T-helper 1 cell treated with Interleukin-12 subunit alpha and Interleukin-12 subunit beta and Interleukin-4 antibody, amounts not matched to agents 30 μg/mL and 1 μg/mL, for 36 hours (primary cell): Measurements from ENCODE around the gene VAT1L.

Experiments
- H3K27ac Mint-ChIP-seq: one replicate; pipeline ENCODE4 v1.8.0; 2021; ENCODE audit warnings: mild to moderate bottlenecking, mixed read lengths
- H3K27me3 Mint-ChIP-seq: one replicate; pipeline ENCODE4 v1.8.0; 2021; ENCODE audit warnings: low read depth, mixed read lengths
- H3K36me3 Mint-ChIP-seq: one replicate; pipeline ENCODE4 v1.8.0; 2021; ENCODE audit warnings: low read depth, mixed read lengths
- H3K4me1 Mint-ChIP-seq: one replicate; pipeline ENCODE4 v1.8.0; 2021; ENCODE audit warnings: low read depth, mixed read lengths
- H3K4me3 Mint-ChIP-seq: one replicate; pipeline ENCODE4 v1.8.0; 2021; ENCODE audit warnings: mild to moderate bottlenecking, moderate library complexity, mixed read lengths
- H3K9me3 Mint-ChIP-seq: one replicate; pipeline ENCODE4 v1.8.0; 2021; ENCODE audit warnings: mixed read lengths

VAT1L gene

GRCh38 chr16:77763994-77764393 lies 24.4 kb upstream of the VAT1L start:
- no peaks in the 10 kb centered on the region for H3K4me1 Mint-ChIP-seq
- H3K4me3 Mint-ChIP-seq, result no peak overlapping the region
- H3K36me3 Mint-ChIP-seq, result no peaks in the 10 kb centered on the region
- peaks cover 6% of the 10 kb centered on the region for H3K27me3 Mint-ChIP-seq
- H3K27ac Mint-ChIP-seq, result no peak overlapping the region
- H3K9me3 Mint-ChIP-seq, result no peaks in the 10 kb centered on the region

GRCh38 chr16:77767211-77767610 lies 21.2 kb upstream of the VAT1L start:
- Mint-ChIP-seq H3K27me3 (peaks cover 6% of the 10 kb centered on the region), H3K27ac (no peak overlapping the region), H3K36me3 (no peaks in the 10 kb centered on the region), H3K4me3 (no peak overlapping the region), H3K9me3 (no peaks in the 10 kb centered on the region), H3K4me1 (no peaks in the 10 kb centered on the region)

GRCh38 chr16:77767826-77768225 lies 20.5 kb upstream of the VAT1L start:
- no peaks in the 10 kb centered on the region for H3K36me3 Mint-ChIP-seq
- H3K4me3 Mint-ChIP-seq, result no peak overlapping the region
- H3K27me3 Mint-ChIP-seq, result peaks cover 6% of the 10 kb centered on the region
- H3K27ac Mint-ChIP-seq, result no peak overlapping the region
- no peaks in the 10 kb centered on the region for H3K4me1 Mint-ChIP-seq
- H3K9me3 Mint-ChIP-seq, result no peaks in the 10 kb centered on the region

GRCh38 chr16:77775911-77776909 lies 12.2 kb upstream of the VAT1L start:
- H3K4me1 Mint-ChIP-seq, result no peaks in the 10 kb centered on the region

GRCh38 chr16:77777745-77778144 lies 10.6 kb upstream of the VAT1L start:
- Mint-ChIP-seq H3K9me3 (no peaks in the 10 kb centered on the region), H3K4me3 (no peak overlapping the region), H3K4me1 (no peaks in the 10 kb centered on the region), H3K27ac (no peak overlapping the region), H3K27me3 (no peaks in the 10 kb centered on the region), H3K36me3 (no peaks in the 10 kb centered on the region)

More at GRCh38 chr16:77775911-77776909, 12.2 kb upstream of the VAT1L start:
- Mint-ChIP-seq H3K9me3 (no peaks in the 10 kb centered on the region), H3K4me3 (no peak overlapping the region), H3K27me3 (no peaks in the 10 kb centered on the region), H3K27ac (no peak overlapping the region), H3K36me3 (no peaks in the 10 kb centered on the region)

- no peak overlapping the region for H3K27ac Mint-ChIP-seq
- no peaks in the 10 kb centered on the region for H3K27me3 Mint-ChIP-seq
- no peaks in the 10 kb centered on the region for H3K36me3 Mint-ChIP-seq
- no peaks in the 10 kb centered on the region for H3K9me3 Mint-ChIP-seq
- no peak overlapping the region for H3K4me3 Mint-ChIP-seq
- no peaks in the 10 kb centered on the region for H3K4me1 Mint-ChIP-seq
These were observed 8.0 kb upstream of the VAT1L start for GRCh38 chr16:77780378-77780837.

- Mint-ChIP-seq H3K27me3 (peaks cover under 1% of the 10 kb centered on the region), H3K4me1 (no peaks in the 10 kb centered on the region), H3K4me3 (no peak overlapping the region), H3K9me3 (no peaks in the 10 kb centered on the region), H3K27ac (no peak overlapping the region), H3K36me3 (no peaks in the 10 kb centered on the region)
These were observed 7.3 kb upstream of the VAT1L start for GRCh38 chr16:77781091-77781490.

GRCh38 chr16:77782694-77783093 lies 5.7 kb upstream of the VAT1L start:
- Mint-ChIP-seq H3K4me1 (no peaks in the 10 kb centered on the region), H3K4me3 (no peak overlapping the region), H3K27me3 (peaks cover 17% of the 10 kb centered on the region), H3K36me3 (no peaks in the 10 kb centered on the region), H3K9me3 (no peaks in the 10 kb centered on the region), H3K27ac (no peak overlapping the region)

GRCh38 chr16:77784441-77785372 lies 3.7 kb upstream of the VAT1L start:
- no peaks in the 10 kb centered on the region for H3K36me3 Mint-ChIP-seq
- no peak overlapping the region for H3K4me3 Mint-ChIP-seq
- H3K27me3 Mint-ChIP-seq, result peaks cover 33% of the 10 kb centered on the region
- no peaks in the 10 kb centered on the region for H3K9me3 Mint-ChIP-seq
- H3K27ac Mint-ChIP-seq, result no peak overlapping the region
- peaks cover 7% of the 10 kb centered on the region for H3K4me1 Mint-ChIP-seq

GRCh38 chr16:77785373-77785764 lies 3.0 kb upstream of the VAT1L start:
- no peaks in the 10 kb centered on the region for H3K36me3 Mint-ChIP-seq
- H3K4me1 Mint-ChIP-seq, result peaks cover 7% of the 10 kb centered on the region

GRCh38 chr16:77786186-77786847 lies 2.0 kb upstream of the VAT1L start:
- Mint-ChIP-seq H3K27me3 (peaks cover 49% of the 10 kb centered on the region), H3K27ac (no peak overlapping the region), H3K4me3 (no peak overlapping the region), H3K9me3 (no peaks in the 10 kb centered on the region), H3K4me1 (peaks cover 7% of the 10 kb centered on the region), H3K36me3 (no peaks in the 10 kb centered on the region)

More at GRCh38 chr16:77785373-77785764, 3.0 kb upstream of the VAT1L start:
- Mint-ChIP-seq H3K27me3 (peaks cover 40% of the 10 kb centered on the region), H3K27ac (no peak overlapping the region), H3K4me3 (no peak overlapping the region), H3K9me3 (no peaks in the 10 kb centered on the region)

GRCh38 chr16:77787452-77787851 lies 912 bp upstream of the VAT1L start:
- no peaks in the 10 kb centered on the region for H3K9me3 Mint-ChIP-seq
- no peak overlapping the region for H3K4me3 Mint-ChIP-seq
- no peak overlapping the region for H3K27ac Mint-ChIP-seq
- H3K4me1 Mint-ChIP-seq, result peaks cover 7% of the 10 kb centered on the region
- H3K27me3 Mint-ChIP-seq, result peaks cover 61% of the 10 kb centered on the region
- H3K36me3 Mint-ChIP-seq, result no peaks in the 10 kb centered on the region

- peaks cover 7% of the 10 kb centered on the region for H3K4me1 Mint-ChIP-seq
- no peaks in the 10 kb centered on the region for H3K36me3 Mint-ChIP-seq
- H3K27ac Mint-ChIP-seq, result no peak overlapping the region
- peaks cover 66% of the 10 kb centered on the region for H3K27me3 Mint-ChIP-seq
- H3K9me3 Mint-ChIP-seq, result no peaks in the 10 kb centered on the region
- H3K4me3 Mint-ChIP-seq, result no peak overlapping the region
These were observed 983 bp downstream of the VAT1L start for GRCh38 chr16:77789085-77790008.
